Ishikawa (cell line): ENCODE data around the gene KIRREL3.

Experiments used
- CEBPB ChIP-seq: IDR thresholded peaks from 2 replicates; pipeline ENCODE4 v1.6.1; 2012
- CREB1 ChIP-seq: IDR thresholded peaks from 2 replicates; pipeline ENCODE4 v1.6.1; 2012; ENCODE audit warnings: low read depth
- EGR1 ChIP-seq: IDR thresholded peaks from 2 replicates; pipeline ENCODE4 v1.6.1; 2012
- EP300 ChIP-seq: IDR thresholded peaks from 2 replicates; pipeline ENCODE4 v1.6.1; 2012; ENCODE audit warnings: borderline replicate concordance
- FOXM1 ChIP-seq: IDR thresholded peaks from 2 replicates; pipeline ENCODE4 v1.6.1; 2012; ENCODE audit warnings: low read depth, borderline replicate concordance
- NFIC ChIP-seq: IDR thresholded peaks from 2 replicates; pipeline ENCODE4 v1.6.1; 2012
- RAD21 ChIP-seq: IDR thresholded peaks from 2 replicates; pipeline ENCODE4 v1.6.1; 2012; ENCODE audit warnings: low read depth
- TAF1 ChIP-seq: IDR thresholded peaks from 2 replicates; pipeline ENCODE4 v1.6.1; 2012; ENCODE audit warnings: low read depth, mild to moderate bottlenecking
- TCF12 ChIP-seq: IDR thresholded peaks from 2 replicates; pipeline ENCODE4 v1.6.1; 2012; ENCODE audit warnings: low read depth
- TEAD4 ChIP-seq: IDR thresholded peaks from 2 replicates; pipeline ENCODE4 v1.6.1; 2012
- USF1 ChIP-seq: IDR thresholded peaks from 2 replicates; pipeline ENCODE4 v1.6.1; 2012
- YY1 ChIP-seq: IDR thresholded peaks from 2 replicates; pipeline ENCODE4 v1.6.1; 2012; ENCODE audit warnings: low read depth
- ZBTB7A ChIP-seq: IDR thresholded peaks from 2 replicates; pipeline ENCODE4 v1.6.1; 2012; ENCODE audit warnings: low read depth
- TF ChIP-seq, protein P1 (sequence below): IDR thresholded peaks from 2 replicates; pipeline ENCODE4 v1.6.1; 2012; ENCODE audit warnings: low read depth, mild to moderate bottlenecking
- TF ChIP-seq, protein P2 (sequence below): IDR thresholded peaks from 2 replicates; pipeline ENCODE4 v1.6.1; 2012

KIRREL3 gene

DNA sequence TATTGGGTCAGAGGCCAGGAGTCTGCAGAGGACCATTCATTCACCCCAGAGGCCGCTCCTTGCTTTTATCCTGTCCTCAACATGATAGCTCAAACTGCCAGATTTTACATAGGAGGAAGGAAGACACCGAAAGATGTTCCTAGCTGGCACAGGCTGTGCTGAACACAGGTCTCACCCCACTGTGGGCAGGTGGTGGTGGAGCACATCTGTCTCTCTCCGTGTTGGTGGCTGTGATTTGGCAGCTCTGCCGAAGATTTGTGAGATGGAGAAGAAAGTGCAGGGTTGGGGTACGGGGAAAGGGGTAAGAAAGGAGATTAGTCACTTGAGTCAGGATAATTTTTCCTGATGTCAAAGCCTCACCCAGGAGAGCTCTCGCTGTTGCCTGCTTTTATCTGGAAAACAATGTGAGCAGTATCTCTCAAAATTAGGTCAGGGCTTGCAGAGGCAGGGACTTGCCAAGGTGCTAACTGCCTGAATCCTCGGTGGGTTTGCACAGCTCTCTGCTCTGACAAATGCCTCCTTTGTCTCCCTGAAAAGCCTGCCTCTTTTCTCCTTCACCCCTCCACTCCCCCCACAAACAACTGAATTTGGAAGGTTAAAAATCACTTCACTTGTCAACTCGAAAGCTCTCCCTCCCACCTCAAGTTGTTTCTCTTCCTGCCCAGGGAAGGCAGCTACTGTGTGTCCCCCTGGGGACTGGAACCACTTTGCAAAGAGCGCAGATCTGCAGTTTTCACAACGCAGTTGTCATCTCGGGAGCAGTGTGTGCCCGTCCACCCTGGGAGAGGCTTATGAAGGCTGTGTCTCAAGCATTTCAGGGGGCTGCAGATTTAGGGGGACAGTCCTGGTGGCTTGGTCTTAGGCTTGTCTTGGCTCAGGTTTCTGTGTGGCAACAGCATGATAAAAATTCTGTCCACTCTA lies 345.4 kb downstream of the KIRREL3 start:
- TF ChIP-seq USF1 (no peak), TCF12 (no peak), NFIC (no peak), CEBPB (no peak), YY1 (no peak), EGR1 (no peak), EP300 (no peak)
- TF ChIP-seq, protein P1, sequence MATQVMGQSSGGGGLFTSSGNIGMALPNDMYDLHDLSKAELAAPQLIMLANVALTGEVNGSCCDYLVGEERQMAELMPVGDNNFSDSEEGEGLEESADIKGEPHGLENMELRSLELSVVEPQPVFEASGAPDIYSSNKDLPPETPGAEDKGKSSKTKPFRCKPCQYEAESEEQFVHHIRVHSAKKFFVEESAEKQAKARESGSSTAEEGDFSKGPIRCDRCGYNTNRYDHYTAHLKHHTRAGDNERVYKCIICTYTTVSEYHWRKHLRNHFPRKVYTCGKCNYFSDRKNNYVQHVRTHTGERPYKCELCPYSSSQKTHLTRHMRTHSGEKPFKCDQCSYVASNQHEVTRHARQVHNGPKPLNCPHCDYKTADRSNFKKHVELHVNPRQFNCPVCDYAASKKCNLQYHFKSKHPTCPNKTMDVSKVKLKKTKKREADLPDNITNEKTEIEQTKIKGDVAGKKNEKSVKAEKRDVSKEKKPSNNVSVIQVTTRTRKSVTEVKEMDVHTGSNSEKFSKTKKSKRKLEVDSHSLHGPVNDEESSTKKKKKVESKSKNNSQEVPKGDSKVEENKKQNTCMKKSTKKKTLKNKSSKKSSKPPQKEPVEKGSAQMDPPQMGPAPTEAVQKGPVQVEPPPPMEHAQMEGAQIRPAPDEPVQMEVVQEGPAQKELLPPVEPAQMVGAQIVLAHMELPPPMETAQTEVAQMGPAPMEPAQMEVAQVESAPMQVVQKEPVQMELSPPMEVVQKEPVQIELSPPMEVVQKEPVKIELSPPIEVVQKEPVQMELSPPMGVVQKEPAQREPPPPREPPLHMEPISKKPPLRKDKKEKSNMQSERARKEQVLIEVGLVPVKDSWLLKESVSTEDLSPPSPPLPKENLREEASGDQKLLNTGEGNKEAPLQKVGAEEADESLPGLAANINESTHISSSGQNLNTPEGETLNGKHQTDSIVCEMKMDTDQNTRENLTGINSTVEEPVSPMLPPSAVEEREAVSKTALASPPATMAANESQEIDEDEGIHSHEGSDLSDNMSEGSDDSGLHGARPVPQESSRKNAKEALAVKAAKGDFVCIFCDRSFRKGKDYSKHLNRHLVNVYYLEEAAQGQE = no peak
- TF ChIP-seq, protein P2, sequence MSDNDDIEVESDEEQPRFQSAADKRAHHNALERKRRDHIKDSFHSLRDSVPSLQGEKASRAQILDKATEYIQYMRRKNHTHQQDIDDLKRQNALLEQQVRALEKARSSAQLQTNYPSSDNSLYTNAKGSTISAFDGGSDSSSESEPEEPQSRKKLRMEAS = no peak

GRCh38 chr11:126653040-126653439 lies 347.5 kb downstream of the KIRREL3 start:
- TF ChIP-seq TCF12 = no peak

DNA sequence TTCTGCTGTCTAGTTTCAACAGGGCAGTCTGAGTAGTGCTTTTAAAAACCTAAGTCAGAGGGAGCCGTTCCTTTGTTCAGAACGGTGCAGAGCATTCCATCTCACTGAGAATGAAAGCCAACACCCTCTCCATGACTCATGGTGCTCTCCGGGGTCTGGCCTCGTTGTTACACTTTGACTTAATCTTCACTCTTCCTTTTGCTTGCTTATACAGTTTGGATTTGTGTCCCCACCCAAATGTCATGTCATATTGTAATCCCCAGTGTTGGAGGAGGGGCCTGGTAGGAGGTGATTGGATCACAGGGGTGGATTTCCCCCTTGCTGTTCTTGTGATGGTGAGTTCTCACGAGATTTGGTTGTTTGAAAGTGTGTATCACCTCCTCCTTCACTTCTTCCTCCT lies 352.8 kb downstream of the KIRREL3 start:
- TF ChIP-seq EP300 (no peak), TCF12 (no peak)
- TF ChIP-seq, protein P2 = no peak

DNA sequence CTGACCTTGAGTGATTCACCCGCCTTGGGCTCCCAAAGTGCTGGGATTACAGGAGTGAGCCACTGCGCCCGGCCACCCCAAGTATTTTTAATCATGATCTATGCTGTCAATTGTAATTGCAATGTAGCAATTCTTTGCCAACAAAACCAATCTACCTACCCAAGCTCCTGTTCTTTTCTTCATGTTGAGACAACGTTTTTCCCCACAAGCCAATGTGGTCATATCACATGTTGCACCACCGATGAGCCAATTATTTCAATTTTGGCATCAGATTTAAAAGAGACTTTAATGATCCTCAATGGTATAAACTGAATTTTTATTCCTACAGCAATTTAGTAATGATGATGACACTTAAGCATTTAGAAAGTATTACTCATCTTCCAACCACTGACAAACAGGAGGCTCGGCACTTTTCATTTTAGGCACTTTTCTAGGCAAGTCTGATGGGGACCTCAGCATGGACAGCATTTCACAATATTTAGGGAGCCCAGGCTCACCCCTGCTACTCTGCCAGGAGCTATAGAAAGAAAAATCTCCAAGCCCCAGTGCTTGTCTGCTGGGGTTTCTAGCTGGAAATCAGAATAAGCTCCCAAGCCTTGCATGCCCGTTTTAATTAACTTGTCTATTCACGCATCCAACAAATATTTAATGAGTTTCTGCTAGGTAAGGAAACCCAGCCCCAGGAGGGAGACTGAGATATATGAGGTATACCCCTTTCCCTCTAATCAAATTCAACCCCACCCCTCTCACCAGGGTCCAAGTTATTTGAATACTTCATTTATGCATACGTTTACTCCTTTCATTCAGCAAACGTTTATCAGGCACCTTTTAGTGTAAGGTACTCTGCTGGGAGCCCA lies 353.6 kb downstream of the KIRREL3 start:
- TF ChIP-seq CEBPB = no peak
- TF ChIP-seq TEAD4 = no peak
- TF ChIP-seq USF1 = no peak
- TF ChIP-seq RAD21 = no peak
- TF ChIP-seq EGR1 = no peak
- TF ChIP-seq, protein P1 = no peak
- no peak for TF ChIP-seq NFIC
- TF ChIP-seq, protein P2 = no peak
- TF ChIP-seq TAF1 = no peak
- no peak for TF ChIP-seq FOXM1
- no peak for TF ChIP-seq EP300
- TF ChIP-seq ZBTB7A = no peak
- no peak for TF ChIP-seq YY1
- no peak for TF ChIP-seq TCF12
- no peak for TF ChIP-seq CREB1

DNA sequence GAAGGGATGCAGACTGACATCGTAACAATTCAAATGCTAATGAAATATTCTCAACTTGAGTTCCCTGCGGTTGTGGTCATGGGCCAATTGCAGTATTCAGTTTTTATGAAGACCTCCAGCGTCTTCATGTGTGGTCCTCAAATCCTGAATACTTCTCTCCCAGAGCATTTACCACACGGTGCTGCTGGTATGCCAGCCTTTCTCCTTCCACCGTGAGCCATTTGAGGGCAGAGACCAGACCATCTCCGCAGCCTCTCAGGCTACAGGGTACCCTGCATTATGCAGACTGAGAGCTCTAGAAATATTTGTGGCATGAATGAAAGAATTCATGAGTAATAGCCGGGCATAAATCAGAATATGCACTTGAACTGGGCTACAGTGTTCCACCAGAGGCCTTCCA lies 355.4 kb downstream of the KIRREL3 start:
- TF ChIP-seq RAD21 (no peak), NFIC (no peak), ZBTB7A (no peak), EGR1 (no peak), TEAD4 (no peak)
- TF ChIP-seq, protein P1 = no peak
